GM21529 (cell line): ENCODE results near the gene LINGO1.

Experiments
- ATAC-seq: cut with Tn5 transposase; IDR thresholded peaks from one replicate; pipeline ENCODE4 v1.9.1; 2021; ENCODE audit not compliant: unreplicated experiment

LINGO1 gene

GRCh38 chr15:77633134-77633912, 611 bp upstream of the LINGO1 start:
- peak; percentile 80 for ATAC-seq

- no peak for ATAC-seq
Measured at GRCh38 chr15:77631745-77632533, 773 bp downstream of the LINGO1 start.

- no peak for ATAC-seq
Measured at GRCh38 chr15:77630956-77631744, 1.6 kb downstream of the LINGO1 start.

DNA sequence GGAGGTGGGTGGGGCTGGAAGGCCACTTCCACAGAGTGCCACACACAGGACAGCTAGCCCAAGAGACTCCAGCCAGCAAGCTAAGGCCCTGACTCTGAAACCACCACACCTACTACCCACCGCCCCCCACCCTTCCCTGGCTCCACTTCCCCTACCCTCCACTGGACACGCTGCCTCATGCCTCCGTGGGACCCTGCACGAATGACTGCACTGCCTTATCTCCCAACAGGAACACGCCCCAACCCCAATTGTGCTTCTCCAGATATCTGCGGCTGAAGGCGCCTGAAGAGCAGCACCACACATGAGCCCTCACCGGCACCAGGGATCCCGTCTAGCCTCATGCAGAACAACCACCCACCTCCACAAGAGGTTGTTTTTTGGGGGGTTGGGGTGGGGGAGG, 2.7 kb downstream of the LINGO1 start:
- ATAC-seq: no peak

DNA sequence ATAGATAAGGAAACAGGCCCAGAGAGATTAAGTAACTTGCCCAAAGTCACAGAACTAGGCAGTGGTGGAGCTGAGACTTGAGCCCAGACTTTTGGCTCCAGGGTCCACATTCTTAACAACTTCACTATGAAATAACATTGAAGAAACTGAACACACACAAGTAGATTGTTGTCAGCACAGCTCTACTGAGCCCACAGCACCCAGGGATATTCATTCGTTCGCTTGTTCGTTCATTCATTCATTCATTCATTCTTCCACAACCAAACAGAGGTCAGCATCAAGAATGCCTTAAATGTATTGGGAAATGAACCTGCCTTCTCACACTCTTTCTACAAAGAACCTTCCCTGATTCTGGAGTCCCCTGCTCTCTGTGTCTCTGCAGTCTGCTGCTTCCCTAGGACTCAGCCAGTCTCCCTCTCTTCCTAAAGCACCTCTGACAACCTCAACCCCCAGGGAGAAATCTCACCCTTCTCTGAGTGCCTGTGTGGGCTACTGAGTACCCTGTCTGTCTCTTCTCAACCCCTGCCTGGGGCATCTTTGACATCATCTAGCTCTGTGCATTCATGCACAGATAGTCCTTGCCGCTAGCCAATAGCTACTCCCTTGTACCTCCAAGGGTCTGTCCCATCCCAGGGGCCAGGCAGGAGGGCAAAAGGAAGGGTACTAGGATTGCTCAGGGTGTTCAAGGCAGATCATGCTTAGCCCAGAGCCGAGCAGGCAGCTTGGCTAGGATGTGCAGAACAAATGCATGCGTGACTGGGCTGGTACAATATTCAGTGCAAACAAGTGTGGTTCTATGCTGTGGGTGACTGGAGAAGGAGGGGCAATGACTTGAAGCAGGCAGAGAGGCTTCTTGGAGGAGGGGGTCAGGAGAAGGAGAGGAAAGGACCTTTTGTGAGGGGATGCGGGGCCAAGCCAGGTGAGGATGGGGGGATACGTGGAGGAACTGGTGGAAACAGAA, 3.4 kb downstream of the LINGO1 start:
- ATAC-seq: no peak

DNA sequence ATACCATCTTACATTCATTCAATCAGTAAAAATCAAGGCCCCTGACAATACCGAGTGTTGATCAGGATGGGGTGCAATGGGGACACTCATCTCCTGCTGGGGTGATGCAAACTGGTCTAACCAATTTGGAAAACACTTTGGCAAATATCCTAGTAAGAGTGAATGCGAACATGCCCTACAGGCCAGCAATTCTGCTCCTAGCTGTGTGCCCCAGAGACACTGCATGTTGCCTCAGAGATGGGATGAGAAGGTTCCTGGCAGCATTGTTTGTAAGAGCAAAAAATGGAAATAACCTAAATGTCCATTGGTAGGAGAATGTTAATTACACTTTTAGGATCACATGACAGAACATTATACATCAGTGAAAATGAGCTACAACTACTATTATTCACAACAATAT, 4.7 kb downstream of the LINGO1 start:
- ATAC-seq: no peak

DNA sequence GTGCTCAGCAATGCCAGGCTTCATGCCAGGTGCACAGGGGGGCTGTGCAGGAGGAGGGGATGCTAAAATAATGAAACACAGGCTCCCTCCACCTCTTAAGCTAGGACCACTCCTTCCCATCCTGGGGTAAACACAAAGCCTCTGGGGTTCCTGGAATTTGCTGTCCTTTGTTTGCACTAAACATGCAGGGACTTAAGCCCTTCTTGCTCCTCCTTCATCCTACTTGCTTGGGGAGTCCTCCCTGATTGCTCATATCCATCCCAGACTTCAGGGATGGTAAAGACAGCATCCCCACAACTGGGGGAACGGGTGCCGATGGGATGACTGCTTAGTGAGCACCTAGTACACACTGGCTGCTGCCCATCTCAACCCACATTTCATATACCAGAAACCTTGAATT, 5.1 kb downstream of the LINGO1 start:
- ATAC-seq: no peak

- ATAC-seq: no peak
Measured at GRCh38 chr15:77627067-77627466, 5.6 kb downstream of the LINGO1 start.

GRCh38 chr15:77626002-77626401, 6.7 kb downstream of the LINGO1 start:
- no peak for ATAC-seq

DNA sequence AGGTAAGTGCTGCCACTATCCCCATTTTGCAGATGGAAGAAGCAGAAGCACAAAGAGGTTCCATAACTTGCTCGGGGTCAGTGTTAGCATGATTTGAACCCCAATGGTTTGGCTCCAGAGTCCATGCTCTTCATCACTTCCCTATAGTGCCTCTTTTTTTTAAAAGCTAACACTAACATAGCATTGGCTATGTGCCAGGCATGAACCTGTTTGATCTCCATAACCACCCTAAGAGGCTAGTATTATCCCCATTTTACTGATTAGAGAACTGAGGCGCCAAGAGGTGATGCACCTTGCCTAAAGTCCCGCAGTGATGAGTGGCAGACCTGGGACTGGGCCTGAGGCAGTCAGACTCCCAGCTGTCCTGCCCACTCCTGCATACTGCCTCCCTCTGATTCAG, 7.3 kb downstream of the LINGO1 start:
- ATAC-seq: no peak

DNA sequence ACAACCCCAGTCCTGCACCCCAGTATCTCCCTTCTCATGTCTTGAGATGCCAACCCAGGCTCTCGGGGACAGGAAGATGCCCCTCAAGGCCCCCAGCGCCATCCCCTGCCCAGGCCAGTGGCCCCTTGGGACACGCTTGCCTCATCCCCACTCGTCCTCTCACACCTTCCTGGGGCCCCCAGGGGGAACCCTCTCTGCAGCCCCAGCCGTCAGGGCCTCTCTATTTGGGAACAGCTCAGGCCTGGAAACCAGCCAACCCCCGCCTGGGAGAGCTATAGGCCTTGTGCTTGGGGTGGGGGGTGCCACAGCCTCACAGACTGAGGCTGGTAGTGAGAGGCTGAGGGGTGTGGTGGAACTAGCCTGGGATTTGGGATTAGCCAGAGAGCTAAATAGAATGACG, 7.8 kb downstream of the LINGO1 start:
- ATAC-seq: no peak

DNA sequence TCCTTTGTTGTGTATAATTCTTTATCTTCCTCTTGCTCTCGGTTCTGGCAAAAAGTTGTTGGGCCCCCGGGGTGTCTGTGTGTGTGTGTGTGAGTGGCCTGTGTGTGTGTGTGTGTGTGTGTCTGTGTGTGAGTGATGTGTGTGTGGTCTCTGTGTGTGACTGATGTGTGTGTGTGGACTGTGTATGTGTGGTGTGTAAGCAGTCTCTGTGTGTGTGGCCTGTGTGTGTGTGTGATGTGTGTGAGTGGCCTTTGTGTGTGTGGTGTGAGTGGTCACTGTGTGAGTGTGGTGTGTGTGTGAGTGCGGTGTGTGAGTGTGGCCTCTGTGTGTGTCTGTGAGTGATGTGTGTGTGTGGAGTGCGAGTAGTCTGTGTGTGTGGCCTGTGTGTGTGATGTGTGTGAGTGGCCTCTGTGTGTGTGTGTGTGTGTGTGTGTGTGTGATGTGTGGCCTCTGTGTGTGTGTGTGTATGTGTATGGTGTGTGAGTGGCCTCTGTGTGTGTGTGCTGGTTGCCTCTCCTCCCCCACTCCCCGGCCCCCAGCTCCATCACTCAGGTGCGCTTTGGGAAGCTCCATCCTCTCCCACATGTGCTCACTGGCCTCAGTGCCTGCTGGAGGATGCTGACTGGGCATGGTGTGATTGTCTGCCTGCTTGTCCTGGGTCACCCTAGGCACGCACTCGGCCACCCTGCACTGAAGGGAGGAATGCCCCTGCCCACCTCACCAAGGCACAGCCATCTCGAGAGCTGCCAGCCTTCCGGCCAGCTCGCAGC, 8.8 kb downstream of the LINGO1 start:
- no peak for ATAC-seq

GRCh38 chr15:77622934-77623754, 9.6 kb downstream of the LINGO1 start:
- no peak for ATAC-seq

DNA sequence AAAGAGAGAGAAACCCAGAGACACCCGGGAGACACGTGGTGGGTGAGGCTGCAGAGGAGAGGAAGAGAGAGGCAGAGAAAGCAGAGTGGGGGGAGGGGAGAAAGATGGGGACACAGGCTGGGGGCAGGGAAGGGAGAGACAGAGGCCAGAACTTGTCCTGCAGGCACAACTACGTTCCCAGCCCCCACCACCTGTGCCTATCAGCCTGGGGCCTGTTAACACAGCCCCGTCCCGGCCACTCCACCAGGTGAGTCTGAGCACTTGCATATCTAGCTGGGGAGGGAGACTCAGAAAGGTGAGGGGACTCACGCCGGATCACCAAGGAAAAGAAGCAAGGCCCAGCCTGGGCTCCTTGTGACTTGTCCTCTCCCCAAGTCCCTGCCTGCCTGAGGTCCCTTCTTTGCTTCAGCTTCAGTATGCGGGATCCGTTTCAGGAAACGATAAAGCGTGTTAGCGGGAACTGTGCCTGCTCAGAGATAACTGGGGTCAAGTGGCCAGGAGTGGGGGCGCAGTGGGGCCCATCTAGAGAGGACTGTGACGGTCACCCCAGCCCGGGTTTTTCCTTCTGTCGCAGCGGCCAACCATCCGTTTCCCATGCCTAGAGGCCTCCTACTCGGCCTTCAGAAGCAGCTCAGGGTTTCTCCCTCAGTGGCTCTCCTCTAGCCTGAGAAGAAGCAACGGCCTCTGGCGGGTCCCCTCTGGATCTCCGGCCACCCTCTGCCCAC, 10.3 kb downstream of the LINGO1 start:
- ATAC-seq: no peak

GRCh38 chr15:77621847-77622208, 10.9 kb downstream of the LINGO1 start:
- no peak for ATAC-seq

- no peak for ATAC-seq
Measured at GRCh38 chr15:77620960-77621647, 11.6 kb downstream of the LINGO1 start.

- no peak for ATAC-seq
Measured at GRCh38 chr15:77620297-77620696, 12.4 kb downstream of the LINGO1 start.

DNA sequence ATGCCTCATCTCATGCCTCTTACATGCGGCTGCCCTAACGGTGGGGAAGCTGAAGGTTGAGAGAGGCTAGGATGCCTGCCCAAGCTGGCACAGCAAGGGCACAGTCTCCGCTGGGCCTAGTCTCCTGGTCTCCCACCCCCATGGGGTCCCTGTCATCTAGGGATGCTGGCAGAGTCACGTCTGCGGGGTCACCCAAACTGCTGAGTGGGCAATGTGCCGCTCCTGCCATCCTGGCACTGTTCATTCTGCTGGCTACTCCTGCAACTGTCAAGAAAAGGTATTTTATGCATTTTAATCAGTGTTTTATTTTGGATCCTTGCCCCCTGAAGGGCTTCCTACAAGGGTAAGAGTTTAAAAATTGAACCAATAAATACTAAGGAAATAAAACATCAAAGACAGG, 12.8 kb downstream of the LINGO1 start:
- ATAC-seq: no peak
